Mucosa of descending colon (tissue), 3 donors: ENCODE measurements around the gene PTPN2. TPM values are rescaled to one million over a fixed set of nuclear protein-coding genes. Genes with fewer than 3 reads are reported as not detected.
"Not testable (repeated sequence)": the region's sequence is repeated elsewhere in the genome, so short reads cannot be mapped to it uniquely, and the experiment has no call there.

Experiments
- ATAC-seq: fragments of 200-7000 bp; cut with Tn5 transposase; one replicate; pipeline ENCODE4 v1.9.1; 2020; ENCODE audit warnings: mild to moderate bottlenecking, moderate library complexity
- DNase-seq, 3 donors: peaks; one replicate each; pipeline ENCODE4 v3.0.0-alpha.2; 2020
- H3K36me3 ChIP-seq: fragments of 200-600 bp; one replicate; pipeline ENCODE4 v1.8.0; 2021; ENCODE audit warnings: low read depth, mild to moderate bottlenecking
- H3K4me1 ChIP-seq: fragments of 200-600 bp; one replicate; pipeline ENCODE4 v1.8.0; 2021; ENCODE audit warnings: low read depth, mild to moderate bottlenecking
- H3K4me3 ChIP-seq: fragments of 200-600 bp; one replicate; pipeline ENCODE4 v1.8.0; 2021; ENCODE audit warnings: mild to moderate bottlenecking
- H3K9me3 ChIP-seq: fragments of 200-600 bp; one replicate; pipeline ENCODE4 v1.8.0; 2021; ENCODE audit warnings: mild to moderate bottlenecking
- CTCF ChIP-seq: fragments of 200-600 bp; IDR thresholded peaks from one replicate; pipeline ENCODE4 v1.8.0; 2022; ENCODE audit warnings: antibody characterized with exemption, mild to moderate bottlenecking
- intact Hi-C, 2 donors: fragments of 100-400 bp; cut with DNase I in 1 of 2; cut with micrococcal nuclease in 1 of 2; formaldehyde crosslinking; loops; one replicate each; pipeline versions ENCODE4 v1.11.0 to v1.11.1; 2022; cut with DNase I, micrococcal nuclease
- total RNA-seq, 3 donors: library from RNA; stranded (reverse); fragmentation: NEBNext Ultra II Directional in 2 of 3; extraction: Animal tissue kit (Norgen Biotek cat#: 25700) in 2 of 3; gene quantifications; one replicate each; pipeline versions ENCODE4 v1.2.1 to v1.2.4, GENCODE V29; 2021 to 2023
- donor health status: DM: no; HTN: no; CAD: no; lungs with moderate emphysema.
- donor health status: DM: no; HTN: no; CAD: no.
- donor health status: DM: no; HTN: yes; CAD: no.

Gene PTPN2
- total RNA-seq, 3 donors from 2014 or later, result 28.9 to 42.0 (median 38.4) TPM

DNA sequence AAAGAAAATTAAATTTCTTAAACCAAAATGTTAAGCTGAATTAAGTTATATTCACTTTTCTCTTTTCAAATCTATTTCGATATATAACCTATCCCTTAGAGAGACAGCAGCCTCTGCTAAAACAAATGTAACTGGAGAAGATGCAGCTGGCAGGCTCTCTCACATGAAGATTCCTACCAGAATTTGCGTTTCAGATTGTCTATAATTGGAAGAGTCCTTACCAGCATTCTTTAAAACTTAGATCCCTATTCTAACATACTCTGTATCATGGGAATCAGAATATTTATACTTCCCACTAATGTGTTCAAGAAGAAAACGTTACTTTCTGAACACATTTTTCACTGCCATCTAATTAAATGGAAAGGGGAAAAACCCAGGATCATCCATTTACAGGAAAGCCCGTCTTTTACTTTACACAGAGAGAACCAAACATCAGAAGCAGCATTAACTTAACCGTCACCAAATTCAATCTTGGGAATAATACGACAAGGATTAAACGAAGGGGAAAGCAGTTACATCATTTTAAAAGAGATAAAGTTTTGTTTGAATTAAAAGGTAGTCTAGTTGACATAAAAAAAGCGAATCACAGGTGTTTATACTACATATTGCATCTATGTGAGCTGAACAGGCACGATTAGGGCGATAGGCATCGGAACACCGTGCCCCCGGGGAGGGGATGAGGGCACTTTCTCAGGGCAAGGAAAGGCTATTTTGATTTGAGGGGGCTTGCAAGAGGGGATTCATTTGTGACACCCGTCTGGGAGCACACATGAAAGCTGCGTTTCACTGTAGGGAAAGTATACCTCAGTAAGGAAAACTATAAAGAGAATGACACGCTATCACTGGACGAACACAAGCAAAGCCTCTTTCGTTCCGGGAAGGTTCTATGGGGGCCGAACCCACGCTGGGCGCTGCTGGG lies 1.3 kb downstream of the PTPN2 start:
- ATAC-seq (peak; percentile 2), DNase-seq (no peak)
- no peak for TF ChIP-seq CTCF
- Histone ChIP-seq H3K36me3 (peaks cover 5% of the 10 kb centered on the region), H3K4me1 (peaks cover 12% of the 10 kb centered on the region), H3K4me3 (peak overlapping the region; percentile 59), H3K9me3 (no peaks in the 10 kb centered on the region)
- intact Hi-C loops, result loop anchor here in 1 of 2 donors (10.0 kb wide), 1 partner anchor 48 kb away; no protein-coding TSS in a partner anchor

- DNase-seq (no peak), ATAC-seq (no peak)
- H3K36me3 ChIP-seq, result peaks cover 5% of the 10 kb centered on the region
- no peak overlapping the region for H3K4me3 ChIP-seq
- no peaks in the 10 kb centered on the region for H3K9me3 ChIP-seq
- intact Hi-C loops, result loop anchor here in 1 of 2 donors (10.0 kb wide), 1 partner anchor 46 kb away; no protein-coding TSS in a partner anchor
- H3K4me1 ChIP-seq, result peaks cover 12% of the 10 kb centered on the region
- no peak for TF ChIP-seq CTCF
These were observed 3.5 kb downstream of the PTPN2 start for GRCh38 chr18:12880541-12880910.

GRCh38 chr18:12879840-12880540 lies 4.0 kb downstream of the PTPN2 start:
- no peak for DNase-seq
- peaks cover 5% of the 10 kb centered on the region for H3K36me3 ChIP-seq
- TF ChIP-seq CTCF, result no peak
- peaks cover 12% of the 10 kb centered on the region for H3K4me1 ChIP-seq
- intact Hi-C loops, result loop anchor here in 1 of 2 donors (10.0 kb wide), 1 partner anchor 45 kb away; no protein-coding TSS in a partner anchor
- ATAC-seq, result no peak
- H3K4me3 ChIP-seq, result no peak overlapping the region
- H3K9me3 ChIP-seq, result no peaks in the 10 kb centered on the region

DNA sequence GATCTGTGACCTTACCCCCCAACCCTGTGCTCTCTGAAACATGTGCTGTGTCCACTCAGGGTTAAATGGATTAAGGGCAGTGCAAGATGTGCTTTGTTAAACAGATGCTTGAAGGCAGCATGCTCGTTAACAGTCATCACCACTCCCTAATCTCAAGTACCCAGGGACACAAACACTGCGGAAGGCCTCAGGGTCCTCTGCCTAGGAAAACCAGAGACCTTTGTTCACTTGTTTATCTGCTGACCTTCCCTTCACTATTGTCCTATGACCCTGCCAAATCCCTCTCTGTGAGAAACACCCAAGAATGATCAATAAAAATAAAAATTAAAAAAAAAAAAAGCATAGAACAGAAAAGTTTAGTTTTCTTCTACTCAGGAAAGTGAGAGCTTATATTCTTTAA lies 9.0 kb downstream of the PTPN2 start:
- H3K9me3 ChIP-seq, H3K4me3 ChIP-seq, ATAC-seq, H3K4me1 ChIP-seq, DNase-seq, intact Hi-C loops, H3K36me3 ChIP-seq: not testable (repeated sequence)

DNA sequence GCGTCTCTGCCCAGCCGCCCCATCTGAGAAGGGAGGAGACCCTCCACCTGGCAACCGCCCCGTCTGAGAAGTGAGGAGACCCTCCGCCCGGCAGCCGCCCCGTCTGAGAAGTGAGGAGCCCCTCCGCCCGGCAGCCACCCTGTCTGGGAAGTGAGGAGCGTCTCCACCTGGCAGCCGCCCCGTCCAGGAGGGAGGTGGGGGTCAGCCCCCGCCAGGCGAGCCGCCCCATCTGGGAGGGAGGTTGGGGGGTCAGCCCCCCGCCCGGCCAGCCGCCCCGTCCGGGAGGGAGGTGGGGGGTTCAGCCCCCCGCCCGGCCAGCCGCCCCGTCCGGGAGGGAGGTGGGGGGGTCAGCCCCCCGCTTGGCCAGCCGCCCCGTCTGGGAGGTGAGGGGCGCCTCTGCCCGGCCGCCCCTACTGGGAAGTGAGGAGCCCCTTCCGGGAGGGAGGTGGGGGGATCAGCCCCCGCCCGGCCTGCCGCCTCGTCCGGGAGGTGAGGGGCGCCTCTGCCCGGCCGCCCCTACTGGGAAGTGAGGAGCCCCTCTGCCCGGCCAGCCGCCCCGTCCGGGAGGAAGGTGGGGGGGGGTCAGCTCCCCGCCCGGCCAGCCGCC lies 10.0 kb downstream of the PTPN2 start:
- intact Hi-C loops, H3K9me3 ChIP-seq, H3K4me1 ChIP-seq, H3K4me3 ChIP-seq, H3K36me3 ChIP-seq, ATAC-seq, DNase-seq: not testable (repeated sequence)

GRCh38 chr18:12872408-12872807 lies 11.6 kb downstream of the PTPN2 start:
- TF ChIP-seq CTCF, result no peak
- Histone ChIP-seq H3K4me3 (no peak overlapping the region), H3K36me3 (no peaks in the 10 kb centered on the region), H3K4me1 (peaks cover 19% of the 10 kb centered on the region), H3K9me3 (no peaks in the 10 kb centered on the region)
- ATAC-seq, result no peak
- intact Hi-C loops, result no loop called here
- DNase-seq, result no peak
